GM23248 (cell line): ENCODE results near the gene SUN5. TPM values are rescaled to one million over a fixed set of nuclear protein-coding genes. Genes with fewer than 3 reads are reported as not detected.

Experiments
- DNase-seq: peaks from one replicate; pipeline ENCODE4 v3.0.0-alpha.2; 2015
- H2AFZ ChIP-seq: fragments of 200-600 bp; sonication (generic); 2 replicates; pipeline ENCODE4 v1.6.1; 2016; ENCODE audit warnings: antibody characterized with exemption
- H3F3A ChIP-seq: fragments of 200-600 bp; sonication (generic); 2 replicates; pipeline ENCODE4 v1.6.1; 2016; ENCODE audit warnings: mild to moderate bottlenecking, antibody characterized with exemption, mixed run types; ENCODE audit not compliant: insufficient read depth
- H3K27ac ChIP-seq: fragments of 200-600 bp; sonication (generic); 2 replicates; pipeline ENCODE4 v1.5.1; 2016; ENCODE audit warnings: mild to moderate bottlenecking
- H3K27me3 ChIP-seq: fragments of 200-600 bp; sonication (generic); replicated peaks from 2 replicates; pipeline ENCODE4 v1.6.1; 2016; ENCODE audit warnings: mild to moderate bottlenecking; ENCODE audit not compliant: insufficient read depth
- H3K36me3 ChIP-seq: fragments of 200-600 bp; sonication (generic); 2 replicates; pipeline ENCODE4 v1.6.1; 2016; ENCODE audit warnings: low read depth, mild to moderate bottlenecking
- H3K4me1 ChIP-seq: fragments of 200-600 bp; sonication (generic); 2 replicates; pipeline ENCODE4 v1.6.1; 2016; ENCODE audit warnings: mild to moderate bottlenecking; ENCODE audit not compliant: insufficient read depth
- H3K4me2 ChIP-seq: fragments of 200-600 bp; sonication (generic); one replicate; pipeline ENCODE4 v1.6.1; 2016; ENCODE audit warnings: mild to moderate bottlenecking; ENCODE audit not compliant: unreplicated experiment
- H3K4me3 ChIP-seq: fragments of 200-600 bp; sonication (generic); 2 replicates; pipeline ENCODE4 v1.5.1; 2016; ENCODE audit warnings: mild to moderate bottlenecking
- H3K79me2 ChIP-seq: fragments of 200-600 bp; sonication (generic); 2 replicates; pipeline ENCODE4 v1.6.1; 2016; ENCODE audit warnings: mild to moderate bottlenecking; ENCODE audit not compliant: insufficient read depth
- H3K9ac ChIP-seq: fragments of 200-600 bp; sonication (generic); 2 replicates; pipeline ENCODE4 v1.6.1; 2016; ENCODE audit warnings: mild to moderate bottlenecking
- H3K9me2 ChIP-seq: fragments of 200-600 bp; sonication (generic); 2 replicates; pipeline ENCODE4 v1.6.1; 2016; ENCODE audit warnings: mixed run types, mild to moderate bottlenecking, moderate library complexity; ENCODE audit not compliant: insufficient read depth
- H3K9me3 ChIP-seq: fragments of 200-600 bp; sonication (generic); one replicate; pipeline ENCODE4 v1.6.1; 2017; ENCODE audit warnings: low read depth
- H4K20me1 ChIP-seq: fragments of 200-600 bp; sonication (generic); 2 replicates; pipeline ENCODE4 v1.6.0; 2016; ENCODE audit not compliant: insufficient read depth
- EZH2 ChIP-seq: fragments of 200-600 bp; sonication (generic); IDR thresholded peaks from 2 replicates; pipeline ENCODE4 v1.6.1; 2018; ENCODE audit warnings: antibody characterized with exemption, mild to moderate bottlenecking; ENCODE audit not compliant: insufficient read depth, poor library complexity, severe bottlenecking
- EZH2phosphoT487 ChIP-seq: fragments of 200-600 bp; sonication (generic); IDR thresholded peaks from 2 replicates; pipeline ENCODE4 v1.6.1; 2018; ENCODE audit warnings: antibody characterized with exemption, moderate library complexity, mild to moderate bottlenecking, low read depth; ENCODE audit not compliant: insufficient read depth
- WGBS, 2 experiments: methylation state at CpG; one replicate each; pipeline ENCODE4 v1.1.6; 2015 to 2017; ENCODE audit warnings: low lambda C conversion rate in 2 of 2, low coverage in 1 of 2; ENCODE audit errors: missing lambda C conversion rate in 2 of 2; 5-methylcytosine and 5-hydroxymethylcytosine counted together
- in situ Hi-C: fragments of 300-500 bp; cut with MboI; formaldehyde crosslinking; loops from 2 replicates; pipeline ENCODE4 v1.15.0; 2020
- polyA plus RNA-seq: library from polyadenylated mRNA; unstranded; fragments of >200 nt; fragmentation: Nextera tagmentation; extraction: Ambion mirVana; gene quantifications from 2 replicates; pipeline ENCODE4 v1.2.1, GENCODE V29; 2016
- total RNA-seq: library from RNA; depleted of rRNA; stranded (reverse); fragments of >200 nt; shearing (Covaris generic); gene quantifications from 2 replicates; pipeline ENCODE4 v1.2.3, GENCODE V29; 2014; rRNA removed

The SUN5 gene
- total and polyA plus RNA-seq, 2 experiments from 2014 or later, result not detected

DNA sequence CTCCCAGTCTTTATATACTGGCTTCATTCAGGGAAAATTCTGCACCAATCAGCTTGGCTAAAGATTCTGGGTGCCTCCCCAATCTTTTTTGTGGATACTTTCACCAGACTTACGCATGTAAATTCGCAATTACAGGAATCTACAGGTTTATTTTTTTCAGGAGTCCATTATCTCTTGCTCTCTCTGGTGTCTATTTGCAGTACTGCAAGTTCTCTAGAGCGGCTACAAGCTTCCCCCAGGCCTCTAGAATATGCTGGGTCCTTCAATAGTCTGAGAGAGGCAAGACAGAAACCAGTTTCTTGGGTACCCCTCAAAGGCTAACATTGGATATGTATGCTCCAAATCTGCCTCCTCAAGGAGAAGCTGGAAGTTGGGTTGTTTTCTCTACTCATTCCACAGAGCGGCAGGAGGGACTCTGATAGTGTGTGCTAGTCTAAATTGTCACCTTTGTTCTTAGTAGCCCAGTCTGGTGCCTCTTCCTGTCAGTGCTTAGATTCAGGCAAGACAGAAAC is 58.5 kb downstream of the SUN5 start:
- TF ChIP-seq EZH2phosphoT487, result no peak
- no peak for TF ChIP-seq EZH2
- 27 to 29% methylated on average over 4 of the region's 4 CpGs for WGBS, 2 experiments

DNA sequence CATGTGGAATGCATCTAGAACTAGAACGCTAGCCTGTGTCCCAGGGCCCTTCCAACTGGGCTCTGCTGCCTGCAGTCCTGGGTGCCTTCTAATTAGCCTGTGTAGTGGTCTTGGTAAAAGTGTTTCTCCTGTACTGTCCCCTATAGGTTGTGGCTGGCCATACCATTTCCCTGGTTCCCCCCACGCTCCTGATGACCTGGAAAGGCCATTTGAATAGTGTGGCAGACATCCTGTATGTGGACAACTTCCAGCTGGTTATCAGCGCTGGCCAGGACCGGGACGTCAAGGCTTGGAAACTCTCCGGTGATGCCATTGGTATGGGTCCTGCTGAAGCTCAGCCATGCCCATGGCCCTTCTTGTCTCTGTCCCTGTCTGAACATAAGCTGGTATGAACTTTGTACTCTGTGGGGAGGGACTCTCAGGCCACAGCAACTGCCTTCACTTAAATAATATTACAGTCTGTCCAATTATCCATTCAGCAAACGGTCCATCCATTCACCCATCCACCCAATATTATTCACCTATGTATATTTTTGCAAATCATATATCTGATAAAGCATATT is 60.7 kb downstream of the SUN5 start:
- no peak overlapping the region for H3K4me2 ChIP-seq
- H4K20me1 ChIP-seq, result no peaks in the 10 kb centered on the region
- H3K9me3 ChIP-seq, result no peaks in the 10 kb centered on the region
- no peak for TF ChIP-seq EZH2phosphoT487
- TF ChIP-seq EZH2, result no peak
- in situ Hi-C loops, result no loop called here
- no peaks in the 10 kb centered on the region for H3K36me3 ChIP-seq
- no peak for DNase-seq
- 22 to 43% methylated on average over 7 of the region's 7 CpGs for WGBS, 2 experiments
- H3K9me2 ChIP-seq, result no peaks in the 10 kb centered on the region
- no peak overlapping the region for H2AFZ ChIP-seq
- H3K79me2 ChIP-seq, result no peaks in the 10 kb centered on the region
- H3K27ac ChIP-seq, result no peak overlapping the region
- no peaks in the 10 kb centered on the region for H3K4me1 ChIP-seq
- peaks cover 23% of the 10 kb centered on the region for H3K27me3 ChIP-seq
- H3F3A ChIP-seq, result no peaks in the 10 kb centered on the region
- no peak overlapping the region for H3K9ac ChIP-seq
- no peak overlapping the region for H3K4me3 ChIP-seq

More for the DNA sequence above, 58.5 kb downstream of the SUN5 start:
- Histone ChIP-seq H3K4me3 (no peak overlapping the region), H2AFZ (no peak overlapping the region), H4K20me1 (no peaks in the 10 kb centered on the region), H3K4me2 (no peak overlapping the region), H3K9me2 (no peaks in the 10 kb centered on the region), H3F3A (no peaks in the 10 kb centered on the region), H3K27me3 (peaks cover 43% of the 10 kb centered on the region), H3K79me2 (no peaks in the 10 kb centered on the region), H3K36me3 (no peaks in the 10 kb centered on the region), H3K4me1 (no peaks in the 10 kb centered on the region), H3K9me3 (no peaks in the 10 kb centered on the region), H3K9ac (no peak overlapping the region), H3K27ac (no peak overlapping the region)
- in situ Hi-C loops, result no loop called here
- peak; percentile 52 for DNase-seq

DNA sequence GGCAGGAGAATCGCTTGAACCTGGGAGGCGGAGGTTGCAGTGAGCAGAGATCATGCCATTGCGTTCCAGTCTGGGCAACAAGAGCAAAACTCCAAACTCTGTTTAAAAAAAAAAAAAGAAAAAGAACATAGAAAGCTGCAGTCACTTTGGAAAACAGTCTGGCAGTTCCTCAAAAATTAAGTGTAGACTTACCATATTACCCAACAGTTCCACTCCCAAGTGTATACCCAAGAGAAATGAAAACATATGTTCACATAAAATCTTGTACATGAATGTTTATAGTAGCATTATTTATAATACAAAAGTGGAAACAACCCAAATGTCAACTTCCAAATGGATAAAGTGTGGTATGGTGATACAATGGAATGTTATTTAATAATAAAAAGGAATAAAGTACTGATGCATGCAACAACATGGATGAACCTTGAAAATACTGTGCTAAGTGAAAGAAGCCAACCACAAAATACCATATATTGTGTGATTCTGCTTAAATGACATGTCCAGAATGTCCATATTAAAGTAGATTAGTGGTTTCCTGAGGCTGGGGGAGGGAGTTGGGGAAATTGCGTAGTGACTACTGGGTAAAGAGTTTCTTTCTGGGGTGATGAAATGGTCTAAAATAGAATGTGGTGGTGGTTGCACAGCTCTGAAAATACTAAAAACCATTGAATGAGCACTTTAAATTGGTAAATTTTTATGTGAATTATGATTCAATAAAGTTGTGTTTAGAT is 62.9 kb downstream of the SUN5 start:
- Histone ChIP-seq H3K4me2 (no peak overlapping the region), H3K27ac (no peak overlapping the region), H3K27me3 (peaks cover under 1% of the 10 kb centered on the region; the same call in 1 of the 2 replicates), H4K20me1 (no peaks in the 10 kb centered on the region), H3K79me2 (no peaks in the 10 kb centered on the region), H3K9me3 (no peaks in the 10 kb centered on the region), H3K4me3 (no peak overlapping the region), H3K9ac (no peak overlapping the region), H3K4me1 (no peaks in the 10 kb centered on the region), H3F3A (no peaks in the 10 kb centered on the region), H3K36me3 (no peaks in the 10 kb centered on the region), H2AFZ (no peak overlapping the region), H3K9me2 (no peaks in the 10 kb centered on the region)
- in situ Hi-C loops, result no loop called here
- no peak for DNase-seq
- 73 to 83% methylated on average over 4 of the region's 4 CpGs for WGBS, 2 experiments
- TF ChIP-seq EZH2phosphoT487, result no peak
- TF ChIP-seq EZH2, result no peak

DNA sequence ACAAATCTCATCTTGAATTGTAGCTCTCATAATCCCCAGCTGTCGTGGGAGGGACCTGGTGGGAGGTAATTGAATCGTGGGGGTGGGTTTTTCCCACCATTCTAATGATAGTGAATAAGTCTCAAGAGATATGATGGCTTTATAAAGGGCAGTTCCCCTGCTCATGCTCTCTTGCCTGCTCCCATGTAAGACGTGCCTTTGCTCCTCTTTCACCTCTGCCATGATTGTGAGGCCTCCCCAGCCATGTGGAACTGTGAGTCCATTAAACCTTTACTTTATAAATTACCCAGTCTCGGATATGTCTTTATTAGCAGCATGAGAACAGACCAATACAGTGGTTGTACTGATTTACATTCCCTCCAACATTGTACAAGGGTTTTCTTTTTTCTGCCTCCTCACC is 69.7 kb downstream of the SUN5 start:
- WGBS, 2 experiments, result 5 to 10% methylated on average over 4 of the region's 4 CpGs
- Histone ChIP-seq H3K27ac (no peak overlapping the region), H2AFZ (no peak overlapping the region), H3K9me3 (no peaks in the 10 kb centered on the region), H3K4me2 (no peak overlapping the region), H3K27me3 (no peaks in the 10 kb centered on the region), H4K20me1 (no peaks in the 10 kb centered on the region), H3K9me2 (no peaks in the 10 kb centered on the region), H3K9ac (no peak overlapping the region), H3K4me1 (no peaks in the 10 kb centered on the region), H3K79me2 (no peaks in the 10 kb centered on the region), H3K4me3 (no peak overlapping the region), H3F3A (no peaks in the 10 kb centered on the region), H3K36me3 (no peaks in the 10 kb centered on the region)
- TF ChIP-seq EZH2 (no peak), EZH2phosphoT487 (no peak)
- no peak for DNase-seq
- in situ Hi-C loops, result no loop called here

Other genes with a start within 250 kb of the SUN5 start
- gene DNMT3B, start 242.0 kb downstream of the SUN5 start, total RNA-seq, result 1.5 and 2.0 TPM in 2 replicates
- 0.81 and 0.85 TPM in 2 replicates for gene DNMT3B, start 242.0 kb downstream of the SUN5 start, polyA plus RNA-seq
- gene MAPRE1, start 184.5 kb downstream of the SUN5 start, total RNA-seq, result 91.3 and 94.8 TPM in 2 replicates
- 77.4 and 82.8 TPM in 2 replicates for gene MAPRE1, start 184.5 kb downstream of the SUN5 start, polyA plus RNA-seq
- gene EFCAB8, start 145.5 kb downstream of the SUN5 start, total RNA-seq, result 0.13 TPM in 1 of 2 replicates, not detected in the other
- not detected in 2 replicates for gene EFCAB8, start 145.5 kb downstream of the SUN5 start, polyA plus RNA-seq
- not detected in 2 replicates for gene BPIFB2, start 3.3 kb upstream of the SUN5 start, total RNA-seq
- not detected in 2 replicates for gene BPIFB2, start 3.3 kb upstream of the SUN5 start, polyA plus RNA-seq
- not detected in 2 replicates for gene BPIFB6, start 27.2 kb upstream of the SUN5 start, total RNA-seq
- gene BPIFB6, start 27.2 kb upstream of the SUN5 start, polyA plus RNA-seq, result not detected in 2 replicates
- gene BPIFB3, start 49.5 kb upstream of the SUN5 start, total RNA-seq, result not detected in 2 replicates
- gene BPIFB3, start 49.5 kb upstream of the SUN5 start, polyA plus RNA-seq, result not detected in 2 replicates
- gene BPIFB4, start 75.2 kb upstream of the SUN5 start, total RNA-seq, result not detected in 2 replicates
- not detected in 2 replicates for gene BPIFB4, start 75.2 kb upstream of the SUN5 start, polyA plus RNA-seq
- gene BPIFA2, start 163.7 kb upstream of the SUN5 start, total RNA-seq, result not detected in 2 replicates
- gene BPIFA2, start 163.7 kb upstream of the SUN5 start, polyA plus RNA-seq, result not detected in 2 replicates
- not detected in 2 replicates for gene BPIFA3, start 212.9 kb upstream of the SUN5 start, total RNA-seq
- gene BPIFA3, start 212.9 kb upstream of the SUN5 start, polyA plus RNA-seq, result not detected in 2 replicates
- not detected in 2 replicates for gene BPIFA1, start 231.6 kb upstream of the SUN5 start, total RNA-seq
- gene BPIFA1, start 231.6 kb upstream of the SUN5 start, polyA plus RNA-seq, result not detected in 2 replicates